GM13977 (cell line): ENCODE data around the gene SH3TC1.

Experiments
- DNase-seq: peaks from one replicate; pipeline ENCODE4 v3.0.0; 2012; ENCODE audit warnings: low spot score
- CTCF ChIP-seq: IDR thresholded peaks from 2 replicates; pipeline ENCODE4 v1.5.1; 2012; ENCODE audit warnings: mild to moderate bottlenecking, control low read depth; ENCODE audit not compliant: insufficient read depth; ENCODE audit errors: extremely low read depth, missing control alignments
- in situ Hi-C: fragments of 300-500 bp; cut with MboI; formaldehyde crosslinking; loops from one replicate; pipeline ENCODE4 v1.12.0; 2022; ENCODE audit warnings: low sequenced_read_pairs, low pct_unique_long_range_greater_than_20kb, mixed read lengths, inconsistent platforms; ENCODE audit not compliant: unreplicated experiment

Gene SH3TC1

GRCh38 chr4:8198206-8198905 lies 734 bp upstream of the SH3TC1 start:
- TF ChIP-seq CTCF: no peak
- DNase-seq: no peak
- in situ Hi-C loops: no loop called here

DNA sequence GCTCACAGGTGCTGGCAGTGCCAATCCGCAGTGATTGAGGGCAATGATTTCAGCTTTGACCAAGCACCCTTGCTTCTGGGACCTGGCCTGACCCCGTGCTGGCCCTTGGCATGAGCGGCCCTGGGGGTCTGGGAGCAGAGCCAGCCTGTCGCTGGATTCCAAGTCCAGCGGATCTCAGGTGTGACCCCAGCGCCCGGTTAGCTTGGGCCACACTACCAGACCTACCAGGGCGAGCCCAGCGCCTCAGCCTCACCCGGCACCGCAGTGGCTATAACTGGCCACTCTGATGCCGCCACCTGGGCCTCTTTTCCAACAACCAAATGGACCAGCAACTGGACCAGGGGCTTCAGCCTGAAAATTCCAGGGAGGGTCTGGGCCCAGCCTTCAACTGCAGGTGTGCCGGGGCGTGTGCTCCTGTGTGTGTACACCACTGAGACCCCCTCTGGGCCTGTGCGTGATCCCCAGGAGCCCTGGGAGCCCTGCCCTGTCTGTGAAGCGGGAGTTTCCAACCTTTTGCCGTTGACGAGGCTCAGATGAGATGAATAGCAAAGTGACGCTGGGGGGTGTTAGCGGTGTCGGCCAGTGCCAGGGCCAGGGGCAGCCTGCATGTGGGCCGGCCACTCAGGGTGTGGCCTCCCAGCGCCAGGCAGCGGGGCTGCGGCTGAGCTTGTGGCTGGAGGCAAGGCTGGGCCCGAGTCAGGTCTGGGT lies 658 bp downstream of the SH3TC1 start:
- peak; percentile 58 for DNase-seq
- no peak for TF ChIP-seq CTCF
- in situ Hi-C loops: no loop called here

- DNase-seq: peak; percentile 59
- in situ Hi-C loops: no loop called here
- no peak for TF ChIP-seq CTCF
Measured at GRCh38 chr4:8200302-8200975, 1.3 kb downstream of the SH3TC1 start.

DNA sequence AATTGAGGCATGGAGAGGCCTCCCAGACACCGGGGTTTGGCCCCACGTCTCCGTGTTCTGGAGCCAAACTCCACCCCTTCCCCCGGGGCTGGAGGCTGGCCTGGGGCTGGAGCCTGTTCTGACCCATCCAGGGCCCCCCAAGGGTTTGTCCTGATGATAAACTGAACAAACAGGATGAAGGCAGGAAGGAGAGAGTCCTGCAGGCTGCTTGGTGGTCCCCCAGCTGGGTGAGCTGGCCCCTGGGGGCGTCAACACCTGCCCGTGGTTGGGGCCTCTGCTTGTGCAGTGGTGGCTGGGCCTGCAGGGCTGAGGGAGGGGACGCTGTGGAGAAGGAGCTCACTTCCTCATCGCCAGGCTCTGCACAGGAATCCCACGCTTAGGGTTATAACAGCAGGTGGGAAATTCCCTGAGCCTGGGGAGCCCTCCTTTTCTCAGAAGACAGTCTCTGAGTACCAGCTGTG lies 2.3 kb downstream of the SH3TC1 start:
- TF ChIP-seq CTCF: no peak
- in situ Hi-C loops: no loop called here
- DNase-seq: peak; percentile 85

DNA sequence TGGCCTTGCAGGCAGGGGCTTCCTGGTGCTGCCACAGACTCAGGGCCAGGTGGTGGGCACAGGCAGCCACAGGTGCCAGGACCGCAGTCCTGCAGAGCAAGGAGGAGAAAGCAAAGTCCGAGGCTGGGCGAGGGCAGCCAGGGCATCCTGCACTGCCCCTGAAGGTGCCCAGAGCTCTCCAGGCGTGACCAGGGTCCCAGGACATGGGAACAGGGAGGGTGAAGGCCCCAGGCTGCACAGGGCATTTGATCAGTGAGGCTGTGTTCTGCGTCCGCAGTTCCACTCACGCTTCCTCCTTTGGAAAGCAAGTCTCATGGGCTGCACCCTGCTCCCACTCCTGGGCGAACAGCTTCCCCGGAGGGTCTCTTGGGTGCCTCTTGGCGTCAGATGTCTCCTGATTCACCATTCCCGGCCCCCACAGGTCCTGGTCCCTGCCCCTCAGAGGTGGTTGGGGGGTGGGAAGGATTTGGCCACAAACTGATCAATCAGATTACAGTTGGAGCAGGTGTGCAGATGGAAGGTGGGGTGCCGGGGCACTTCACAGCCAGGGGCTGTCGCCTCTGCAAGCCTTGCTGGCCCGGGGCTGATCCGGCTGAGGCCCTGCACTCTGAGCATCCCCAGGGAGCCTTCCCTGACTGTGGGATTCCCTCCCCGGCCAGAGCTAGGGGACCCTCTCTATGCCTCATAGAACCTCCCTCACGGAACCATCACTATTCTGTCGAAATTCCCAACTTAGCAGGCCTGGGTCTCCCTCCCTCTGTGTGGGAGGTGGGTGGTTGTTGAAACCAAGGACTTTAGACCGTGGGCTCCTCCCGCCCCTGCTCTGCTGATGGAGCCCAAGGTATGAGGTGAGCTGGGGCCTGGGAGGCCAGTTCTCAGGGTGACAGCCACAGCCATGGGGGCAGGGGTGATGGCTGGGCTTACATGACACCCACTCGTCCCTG lies 3.3 kb downstream of the SH3TC1 start:
- TF ChIP-seq CTCF: no peak
- in situ Hi-C loops: no loop called here
- no peak for DNase-seq

- in situ Hi-C loops: no loop called here
- DNase-seq: no peak
- TF ChIP-seq CTCF: no peak
Measured at GRCh38 chr4:8203052-8203401, 3.9 kb downstream of the SH3TC1 start.
